HS-27A (cell line): ENCODE measurements around the gene ZNF76.
A peak's percentile ranks its signal among the peaks of the same experiment; 100 is the strongest.
"Not testable (repeated sequence)": the region's sequence is repeated elsewhere in the genome, so short reads cannot be mapped to it uniquely, and the experiment has no call there.

Source experiments
- DNase-seq: peaks from one replicate; pipeline ENCODE4 v3.0.0-alpha.2; 2012; ENCODE audit warnings: low read depth, missing footprints

Gene ZNF76

DNA sequence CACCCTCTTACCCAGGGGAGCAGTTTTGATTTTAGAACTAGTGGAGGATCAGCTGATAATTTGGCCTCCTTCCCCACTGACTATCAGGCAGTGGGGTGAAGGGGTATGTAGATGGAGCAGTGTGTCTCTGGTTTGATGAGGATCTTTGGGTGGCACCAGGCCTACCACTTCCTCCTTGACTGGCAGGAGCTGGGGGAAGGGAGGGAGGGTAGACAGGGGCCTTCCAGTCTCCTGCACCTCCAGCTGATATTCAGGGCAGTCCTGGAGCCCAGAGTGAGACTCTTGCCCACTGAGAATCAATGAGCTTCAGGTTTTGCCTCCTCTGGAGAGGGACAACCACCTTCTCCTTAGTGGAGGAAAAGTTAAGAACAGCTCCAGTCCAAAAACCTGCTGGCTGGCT is 41.3 kb downstream of the ZNF76 start:
- DNase-seq = no peak

- no peak for DNase-seq
Observed at GRCh38 chr6:35302604-35303241, 43.2 kb downstream of the ZNF76 start.

DNA sequence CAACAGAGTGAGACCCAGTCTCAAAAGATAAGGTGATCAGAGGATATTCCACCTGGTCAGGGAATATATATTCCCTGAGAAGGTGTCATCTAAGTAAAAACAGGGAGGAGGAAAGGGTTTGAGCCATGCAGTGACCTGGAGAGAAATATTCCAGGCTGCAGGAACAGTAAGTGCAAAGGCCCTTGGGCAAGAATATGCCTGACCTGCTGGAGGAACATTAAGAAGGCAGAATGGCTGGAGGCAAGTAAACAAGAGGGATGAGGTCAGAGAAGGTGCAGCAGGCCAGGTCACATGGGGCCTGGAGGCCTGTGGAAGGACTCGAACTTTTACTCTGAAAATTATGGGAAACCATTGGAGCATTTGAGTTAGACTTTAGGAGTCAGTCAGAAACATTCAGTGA is 44.8 kb downstream of the ZNF76 start:
- DNase-seq = no peak

GRCh38 chr6:35305117-35305516 is 45.6 kb downstream of the ZNF76 start:
- no peak for DNase-seq

- not testable (repeated sequence) for DNase-seq
Observed at GRCh38 chr6:35307138-35307537, 47.6 kb downstream of the ZNF76 start.

GRCh38 chr6:35308543-35308942 is 49.0 kb downstream of the ZNF76 start:
- not testable (repeated sequence) for DNase-seq

- no peak for DNase-seq
Observed at GRCh38 chr6:35309611-35310264, 50.2 kb downstream of the ZNF76 start.

GRCh38 chr6:35310265-35310831 is 50.8 kb downstream of the ZNF76 start:
- no peak for DNase-seq

DNA sequence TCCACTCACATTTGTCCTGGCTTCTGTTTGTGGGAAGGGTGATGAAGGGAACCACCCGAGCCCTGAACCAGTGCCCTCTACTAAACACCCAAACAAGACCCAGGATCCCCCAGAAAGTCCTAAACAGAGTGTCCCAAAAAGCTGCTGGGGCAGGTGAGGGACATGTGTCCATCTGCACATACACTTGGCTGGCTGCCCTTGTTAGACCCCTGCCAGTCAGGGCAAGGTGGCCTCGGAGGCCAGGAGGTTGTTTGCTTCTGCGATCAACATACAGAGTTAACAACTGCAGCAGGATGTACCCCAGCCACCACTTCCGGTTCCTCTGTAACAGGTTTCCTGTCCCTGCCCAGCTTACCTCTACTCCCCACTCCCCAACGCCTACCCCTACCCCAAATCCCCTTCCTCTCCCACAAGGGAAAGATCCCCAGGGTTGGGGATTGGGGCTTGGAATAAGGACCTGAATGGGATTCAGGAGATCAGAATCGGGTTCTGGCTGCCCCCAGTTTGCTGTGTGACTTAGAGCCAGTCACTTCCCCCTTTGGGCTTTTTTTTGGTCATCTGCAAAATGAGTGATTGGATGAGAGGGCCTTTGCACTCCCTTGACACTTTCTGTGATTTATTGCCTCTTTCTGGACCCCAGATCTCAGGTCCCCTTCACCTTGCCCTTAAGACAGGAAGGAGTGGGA is 52.0 kb downstream of the ZNF76 start:
- DNase-seq = no peak

GRCh38 chr6:35312076-35312800 is 52.7 kb downstream of the ZNF76 start:
- DNase-seq = no peak

DNA sequence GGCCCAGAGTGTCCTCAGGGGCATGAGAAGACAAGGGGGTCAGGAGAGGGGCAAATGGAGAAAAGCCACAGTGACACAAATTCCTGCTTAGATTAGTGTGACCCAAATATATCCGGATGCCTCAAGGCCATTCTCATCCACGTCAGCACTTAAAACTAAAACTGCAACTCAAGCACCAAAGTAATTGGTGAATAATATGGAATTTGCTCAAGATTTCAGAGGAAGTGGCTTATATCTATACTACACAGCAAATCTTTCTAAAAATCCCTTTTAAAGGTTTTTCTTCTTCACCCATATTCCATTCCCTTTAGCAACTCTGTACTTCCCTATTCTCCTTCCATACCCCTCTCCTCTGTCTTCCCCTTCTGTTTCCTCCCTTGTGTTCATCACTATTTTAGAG is 53.3 kb downstream of the ZNF76 start:
- no peak for DNase-seq

- DNase-seq = no peak
Observed at GRCh38 chr6:35317483-35318195, 58.1 kb downstream of the ZNF76 start.

- DNase-seq = peak; percentile 68
Observed at GRCh38 chr6:35318196-35319171, 58.9 kb downstream of the ZNF76 start.

- no peak for DNase-seq
Observed at GRCh38 chr6:35319346-35320030, 60.0 kb downstream of the ZNF76 start.

DNA sequence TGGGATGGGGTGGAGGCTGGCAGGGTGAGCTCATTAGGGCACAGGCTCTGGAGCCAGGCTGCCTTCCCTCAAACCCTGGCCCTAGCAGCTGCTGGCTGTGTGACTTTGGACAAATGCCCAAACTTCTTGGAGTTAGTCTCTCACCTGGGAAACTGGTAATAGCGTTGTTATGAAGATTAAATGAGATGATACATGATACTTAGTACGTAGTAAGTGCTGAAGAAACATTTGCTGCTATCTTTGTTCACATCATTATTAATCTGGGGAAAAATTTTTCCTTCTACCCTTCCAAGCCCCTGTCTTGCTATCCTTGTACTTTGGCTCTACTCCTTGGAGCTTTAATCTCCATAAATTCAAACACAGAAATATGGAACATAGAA is 60.5 kb downstream of the ZNF76 start:
- DNase-seq = no peak

DNA sequence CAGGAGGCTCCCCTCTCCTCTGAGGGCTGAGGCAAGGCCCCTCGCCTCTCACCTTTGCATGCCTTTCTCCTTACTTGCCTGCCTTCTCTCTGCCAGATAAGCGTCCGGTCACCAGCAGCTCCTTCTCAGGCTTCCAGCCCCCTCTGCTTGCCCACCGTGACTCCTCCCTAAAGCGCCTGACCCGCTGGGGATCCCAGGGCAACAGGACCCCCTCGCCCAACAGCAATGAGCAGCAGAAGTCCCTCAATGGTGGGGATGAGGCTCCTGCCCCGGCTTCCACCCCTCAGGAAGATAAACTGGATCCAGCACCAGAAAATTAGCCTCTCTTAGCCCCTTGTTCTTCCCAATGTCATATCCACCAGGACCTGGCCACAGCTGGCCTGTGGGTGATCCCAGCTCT is 61.6 kb downstream of the ZNF76 start:
- no peak for DNase-seq

- DNase-seq = no peak
Observed at GRCh38 chr6:35327349-35328027, 68.0 kb downstream of the ZNF76 start.

- no peak for DNase-seq
Observed at GRCh38 chr6:35328108-35328723, 68.7 kb downstream of the ZNF76 start.

DNA sequence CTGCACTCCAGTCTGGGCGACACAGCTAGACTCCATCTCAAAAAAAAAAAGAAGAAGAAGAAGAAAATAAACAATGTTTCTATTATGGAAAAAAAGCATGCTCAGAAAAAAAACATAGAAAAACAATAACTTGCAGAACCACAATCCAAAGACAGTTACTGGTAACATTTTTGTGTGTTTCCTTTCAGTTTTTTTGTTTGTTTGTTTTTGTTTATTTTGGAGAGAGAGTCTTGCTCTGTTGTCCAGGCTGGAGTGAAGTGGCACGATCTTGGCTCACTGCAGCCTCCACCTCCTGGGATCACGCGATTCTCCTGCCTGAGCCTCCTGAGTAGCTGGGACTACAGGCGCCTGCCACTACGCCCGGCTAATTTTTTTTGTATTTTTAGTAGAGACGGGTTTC is 69.4 kb downstream of the ZNF76 start:
- DNase-seq = not testable (repeated sequence)
